NT2/D1 (cell line): ENCODE measurements around the gene YOD1.

ENCODE experiments used
- SUZ12 ChIP-seq: IDR thresholded peaks from 2 replicates; pipeline ENCODE4 v1.6.1; 2011; ENCODE audit not compliant: insufficient read length, insufficient read depth; ENCODE audit errors: extremely low read depth
- YY1 ChIP-seq: IDR thresholded peaks from 2 replicates; pipeline ENCODE4 v1.6.1; 2011; ENCODE audit not compliant: insufficient read length, insufficient read depth
- ZNF274 ChIP-seq: IDR thresholded peaks from 2 replicates; pipeline ENCODE4 v1.6.1; 2011; ENCODE audit warnings: mild to moderate bottlenecking, low read depth, low read length

- TF ChIP-seq ZNF274, result no peak
- TF ChIP-seq SUZ12, result no peak
- no peak for TF ChIP-seq YY1
Measured at GRCh38 chr1:207054491-207054890, 3.5 kb upstream of the YOD1 start.
